ENCODE measurements around the gene HSPA8. TPM values are rescaled to one million over a fixed set of nuclear protein-coding genes. Genes with fewer than 3 reads are reported as not detected.

Gene HSPA8
- total and polyA plus RNA-seq, 2 of the 8 experiments (the other 6 are each of a cell fraction or from before 2014, with no cell fraction given): 1,491 to 2,155 TPM

- no peak overlapping the region for H2BK15ac ChIP-seq (ENCODE audit: low read length)
- H3K79me2 ChIP-seq (ENCODE audit: control insufficient read depth in 1 of 2, insufficient read depth in 2 of 2, low read length in 2 of 2): no peaks in the 10 kb centered on the region
- H3K4me1 ChIP-seq (replicated peaks in 1 of 4; ENCODE audit: control insufficient read depth in 3 of 4, insufficient read depth in 4 of 4, low read length in 3 of 4): peaks cover 0 to 3% (median 1%) of the 10 kb centered on the region in 4 experiments; a peak in 4 of 7 replicates
- H4K91ac ChIP-seq (replicated peaks; ENCODE audit: insufficient read length, low read length): no peak overlapping the region
- H3K9me3 ChIP-seq (ENCODE audit: insufficient read depth in 2 of 2, low read depth in 1 of 2, low read length in 1 of 2): no peaks in the 10 kb centered on the region
- H3K4me3 ChIP-seq (ENCODE audit: extremely low read depth in 1 of 4, insufficient read depth in 2 of 4, low read depth in 3 of 4, low read length in 4 of 4): no peak overlapping the region
- H3K23me2 ChIP-seq (ENCODE audit: low read depth, low read length): no peaks in the 10 kb centered on the region
- CTCF ChIA-PET (ENCODE audit: partially characterized antibody): interaction anchor here (0.8 to 7.4 kb wide), 8 partner anchors 10 to 546 kb away, joined by 3 to 42 read pairs (median 4); no protein-coding TSS in a partner anchor
- no peak overlapping the region for H3K4me2 ChIP-seq (ENCODE audit: insufficient read depth in 1 of 2, low read depth in 2 of 2, low read length in 2 of 2)
- no peak overlapping the region for H3K27ac ChIP-seq (ENCODE audit: low read depth, low read length)
- H2BK20ac ChIP-seq (ENCODE audit: low read length): no peak overlapping the region
- no peak overlapping the region for H2BK120ac ChIP-seq (replicated peaks; ENCODE audit: low read depth, low read length)
- no peaks in the 10 kb centered on the region for H3K27me3 ChIP-seq (replicated peaks in 1 of 4; ENCODE audit: control insufficient read depth in 3 of 4, extremely low read depth in 1 of 4, insufficient read depth in 3 of 4, low read length in 3 of 4)
- DNase-seq (ENCODE audit: low read depth in 1 of 2, low spot score in 2 of 2): no peak
- H3K79me1 ChIP-seq (ENCODE audit: low read depth, low read length): no peaks in the 10 kb centered on the region
- no peak overlapping the region for H4K8ac ChIP-seq (ENCODE audit: extremely low read depth, insufficient read depth, low read length)
- H3K23ac ChIP-seq (ENCODE audit: insufficient read length): no peak overlapping the region
- H3K18ac ChIP-seq (ENCODE audit: extremely low read depth, low read length): no peak overlapping the region
- no peaks in the 10 kb centered on the region for H4K20me1 ChIP-seq (replicated peaks in 1 of 2; ENCODE audit: control insufficient read depth in 1 of 2, insufficient read depth in 2 of 2, low read length in 2 of 2)
- no peak overlapping the region for H2AFZ ChIP-seq (ENCODE audit: low read length)
- no peak overlapping the region for H2AK5ac ChIP-seq (ENCODE audit: low read depth, low read length)
- H3K56ac ChIP-seq (replicated peaks; ENCODE audit: insufficient read length, low read depth, low read length): no peak overlapping the region
- no peak overlapping the region for H3K4ac ChIP-seq (replicated peaks; ENCODE audit: insufficient read length, low read depth, low read length)
- no peak overlapping the region for H2BK12ac ChIP-seq (ENCODE audit: low read depth, low read length)
- H2BK5ac ChIP-seq (ENCODE audit: low read depth, low read length): no peak overlapping the region
- H3K9ac ChIP-seq (replicated peaks in 1 of 4; ENCODE audit: extremely low read depth in 1 of 4, low read depth in 3 of 4, low read length in 3 of 4): no peak overlapping the region
- H3K14ac ChIP-seq (ENCODE audit: insufficient read length): no peak overlapping the region
- no peak overlapping the region for H4K5ac ChIP-seq (ENCODE audit: insufficient read length, low read depth, low read length)
- no peak for FAIRE-seq
- WGBS, 2 experiments (ENCODE audit: extremely low coverage in 1 of 2, insufficient coverage in 1 of 2, insufficient read length in 1 of 2, insufficient replicate concordance in 2 of 2, low coverage in 1 of 2, low lambda C conversion rate in 2 of 2, missing lambda C conversion rate in 1 of 2): 84% methylated on average over 6 of the region's 6 CpGs; no CpG with 5 or more reads in 1 of the 2 experiments
- POLR2A ChIA-PET (ENCODE audit: partially characterized antibody): no interaction called here
- H3K36me3 ChIP-seq (ENCODE audit: control insufficient read depth in 2 of 4, insufficient read depth in 4 of 4, low read length in 3 of 4): no peaks in the 10 kb centered on the region
- no peak for TF ChIP-seq SP2 (IDR thresholded peaks at IDR 0.05; ENCODE audit: low read length)
- no peak for TF ChIP-seq ATF3 (IDR thresholded peaks at IDR 0.05; ENCODE audit: insufficient read depth, low read depth, low read length)
- no peak for TF ChIP-seq CBX5 (IDR thresholded peaks at IDR 0.05; ENCODE audit: low read depth, low read length)
- no peak for TF ChIP-seq USF2 (IDR thresholded peaks at IDR 0.05; ENCODE audit: low read length)
- no peak for TF ChIP-seq BRCA1 (IDR thresholded peaks at IDR 0.05; ENCODE audit: low read depth, low read length)
Observed at GRCh38 chr11:123034597-123034996, 27.3 kb downstream of the HSPA8 start.
